NCI-H2107 treated with DMSO at 0.1 percent for 48 hours (cell line): Measurements from ENCODE around the gene TUBA4A.
"Not testable (repeated sequence)": the region's sequence is repeated elsewhere in the genome, so short reads cannot be mapped to it uniquely, and the experiment has no call there.

Experiments used
- DNase-seq: peaks from one replicate; lab custom pipeline; 2025; ENCODE audit not compliant: unreplicated experiment; lab: John Stamatoyannopoulos, UW

The TUBA4A gene

GRCh38 chr2:219214141-219214540 lies 39.6 kb downstream of the TUBA4A start:
- no peak for DNase-seq

GRCh38 chr2:219213486-219214071 lies 40.1 kb downstream of the TUBA4A start:
- DNase-seq: no peak

GRCh38 chr2:219213026-219213415 lies 40.7 kb downstream of the TUBA4A start:
- DNase-seq: no peak

GRCh38 chr2:219210886-219211362 lies 42.8 kb downstream of the TUBA4A start:
- no peak for DNase-seq

- no peak for DNase-seq
Observed at GRCh38 chr2:219210196-219210885, 43.4 kb downstream of the TUBA4A start.

- DNase-seq: no peak
Observed at GRCh38 chr2:219209236-219210195, 44.2 kb downstream of the TUBA4A start.

GRCh38 chr2:219207884-219208740 lies 45.6 kb downstream of the TUBA4A start:
- no peak for DNase-seq

- DNase-seq: no peak
Observed at GRCh38 chr2:219207134-219207883, 46.4 kb downstream of the TUBA4A start.

GRCh38 chr2:219206328-219207133 lies 47.2 kb downstream of the TUBA4A start, which contains the start of gene ZFAND2B:
Gene ZFAND2B (plus strand): TSS chr2:219206782. CDS start chr2:219206988, 206 bp downstream.
- peak; percentile 62 for DNase-seq

- no peak for DNase-seq
Observed at GRCh38 chr2:219205981-219206327, 47.8 kb downstream of the TUBA4A start.

GRCh38 chr2:219205165-219205538 lies 48.6 kb downstream of the TUBA4A start:
- no peak for DNase-seq

GRCh38 chr2:219204425-219205164 lies 49.1 kb downstream of the TUBA4A start:
- DNase-seq: no peak

GRCh38 chr2:219201331-219201730 lies 52.4 kb downstream of the TUBA4A start:
- not testable (repeated sequence) for DNase-seq

- DNase-seq: not testable (repeated sequence)
Observed at GRCh38 chr2:219200502-219201326, 53.0 kb downstream of the TUBA4A start.
